CD4-positive, alpha-beta T cell treated with Interleukin-4 for 1 hour (primary cell): ENCODE measurements around the gene MOSMO.

Source experiments
- DNase-seq, 2 donors: peaks; one replicate each; pipeline ENCODE4 v3.0.0-alpha.2; 2020 to 2022

MOSMO gene

DNA sequence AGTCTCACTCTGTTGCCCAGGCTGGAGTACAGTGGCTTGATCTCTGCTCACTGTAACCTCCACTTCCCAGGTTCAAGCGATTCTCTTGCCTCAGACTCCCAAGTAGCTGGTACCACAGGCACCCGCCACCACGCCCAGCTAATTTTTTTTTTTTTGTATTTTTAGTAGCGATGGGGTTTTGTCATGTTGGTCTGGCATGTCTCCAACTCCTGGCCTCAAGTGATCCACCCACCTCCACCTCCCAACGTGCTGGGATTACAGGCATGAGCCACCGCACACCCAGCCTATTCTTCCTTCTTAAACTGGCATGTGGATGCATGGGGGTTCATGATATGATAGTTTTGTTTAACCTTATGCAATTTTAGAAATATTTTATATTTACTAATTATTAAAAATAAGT lies 45.1 kb downstream of the MOSMO start:
- DNase-seq = no peak

DNA sequence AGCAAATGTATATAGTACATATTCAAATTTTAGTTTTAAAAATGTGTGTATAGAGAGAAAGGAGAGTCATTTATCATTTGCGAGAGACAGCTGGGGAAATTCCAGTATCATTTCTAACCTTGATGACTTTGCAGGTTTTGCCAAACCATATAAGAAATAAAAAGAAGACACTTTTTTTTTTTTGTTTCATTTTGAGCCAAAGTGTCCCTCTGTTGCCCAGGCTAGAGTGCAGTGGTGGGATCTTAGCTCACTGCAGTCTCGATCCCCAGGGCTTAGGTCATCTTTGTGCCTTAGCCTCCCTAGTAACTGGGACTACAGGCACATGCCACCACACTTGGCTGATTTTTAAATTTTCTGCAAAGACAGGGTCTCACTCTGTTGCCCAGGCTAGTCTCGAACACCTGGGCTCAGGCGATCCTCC lies 46.0 kb downstream of the MOSMO start:
- DNase-seq = no peak

DNA sequence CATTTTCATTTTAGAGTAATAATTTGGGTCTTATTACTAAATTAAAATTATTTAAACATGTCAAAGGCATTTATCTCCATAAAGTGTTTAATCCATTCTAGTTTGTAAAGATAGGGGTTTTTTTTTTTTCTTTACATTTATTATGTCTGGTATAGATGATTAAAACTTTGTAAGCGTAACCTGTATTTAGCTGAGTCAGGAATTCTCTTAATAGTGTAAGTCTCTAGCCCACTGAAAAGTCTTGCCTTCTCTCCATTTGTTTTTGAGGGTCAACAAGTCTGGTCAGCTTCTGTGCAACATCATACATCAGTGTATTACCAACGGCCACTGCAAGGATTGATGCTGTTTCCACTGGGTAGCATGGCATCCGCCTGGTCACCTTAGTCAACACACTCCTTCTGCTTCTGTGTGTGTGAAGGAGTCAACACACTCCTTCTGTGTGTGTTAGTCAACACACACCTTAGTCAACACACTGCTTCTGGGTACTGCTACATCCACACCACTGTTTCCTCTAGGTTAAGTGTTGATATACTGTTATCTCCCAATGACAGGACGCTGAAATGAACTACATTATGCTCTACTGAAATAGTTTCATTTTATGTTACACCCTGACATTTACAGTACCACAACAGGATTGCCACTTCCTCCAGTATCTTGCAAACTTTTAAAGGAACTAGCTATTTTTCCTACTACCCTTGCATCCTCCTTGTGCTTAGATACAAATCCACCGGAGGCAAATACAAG lies 47.1 kb downstream of the MOSMO start:
- DNase-seq = no peak

DNA sequence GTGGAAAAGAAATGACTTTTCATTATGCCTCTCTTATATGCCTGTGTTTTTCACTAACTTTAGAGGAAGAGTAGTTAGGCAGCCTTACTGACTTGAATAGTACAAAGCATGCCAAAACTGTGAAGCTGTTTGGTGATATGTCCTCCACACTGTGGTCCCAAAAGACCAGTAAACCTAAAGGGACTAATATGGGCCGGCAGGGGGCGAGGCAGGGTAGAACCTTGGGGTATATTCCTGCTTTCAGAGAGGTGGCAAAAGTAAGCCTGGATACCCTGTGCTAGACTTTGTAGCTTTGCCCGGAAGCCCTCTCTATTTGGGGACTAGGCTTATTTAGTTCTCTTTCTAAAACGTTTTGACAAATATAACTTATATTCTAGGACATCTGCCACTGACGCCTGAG lies 48.0 kb downstream of the MOSMO start:
- DNase-seq = no peak

DNA sequence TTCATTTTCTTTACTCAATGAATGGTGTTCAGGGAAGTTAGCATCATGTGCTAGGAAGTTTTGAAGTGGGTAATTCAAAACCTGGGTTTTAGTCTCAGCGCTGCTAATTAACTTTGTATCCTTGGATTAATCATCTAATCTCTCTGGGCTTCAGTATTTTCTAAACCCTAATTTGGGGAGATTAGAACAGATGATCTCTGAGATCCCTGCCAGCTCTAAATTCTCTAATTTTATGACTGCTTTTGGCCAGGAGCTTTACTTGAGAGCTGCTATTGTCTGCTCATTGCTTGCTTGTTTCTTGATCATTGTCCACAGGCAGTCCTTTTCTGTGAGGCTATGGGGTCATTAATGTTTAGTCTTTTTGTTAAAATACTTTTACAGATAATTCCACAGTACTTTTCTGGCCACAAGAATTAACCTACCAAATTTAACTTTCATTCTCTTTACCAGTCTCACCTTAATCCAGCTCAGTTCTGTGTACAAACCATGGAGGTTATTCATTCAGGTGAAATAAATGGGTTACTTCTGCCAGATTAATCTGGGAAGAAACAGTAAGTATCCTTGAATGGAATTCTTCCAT lies 56.1 kb downstream of the MOSMO start:
- no peak for DNase-seq

DNA sequence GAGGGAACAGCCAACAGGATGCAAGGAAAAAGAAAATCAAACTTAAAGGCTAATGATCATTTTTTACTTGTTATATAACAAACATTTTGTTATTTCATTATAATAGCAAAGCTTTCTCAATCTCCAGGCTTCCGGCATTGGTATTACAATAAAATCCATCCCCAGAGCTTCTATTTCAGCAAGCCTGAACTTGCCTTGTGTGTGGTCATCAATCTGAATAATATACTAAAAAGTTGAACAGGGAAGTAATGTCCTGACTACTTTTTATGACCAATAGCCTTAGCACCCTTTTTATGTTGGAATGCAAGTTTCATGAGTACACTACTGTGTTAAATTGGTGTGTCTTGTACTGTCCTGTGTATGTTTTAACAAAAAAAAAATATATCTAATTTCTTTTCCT lies 57.3 kb downstream of the MOSMO start:
- no peak for DNase-seq

DNA sequence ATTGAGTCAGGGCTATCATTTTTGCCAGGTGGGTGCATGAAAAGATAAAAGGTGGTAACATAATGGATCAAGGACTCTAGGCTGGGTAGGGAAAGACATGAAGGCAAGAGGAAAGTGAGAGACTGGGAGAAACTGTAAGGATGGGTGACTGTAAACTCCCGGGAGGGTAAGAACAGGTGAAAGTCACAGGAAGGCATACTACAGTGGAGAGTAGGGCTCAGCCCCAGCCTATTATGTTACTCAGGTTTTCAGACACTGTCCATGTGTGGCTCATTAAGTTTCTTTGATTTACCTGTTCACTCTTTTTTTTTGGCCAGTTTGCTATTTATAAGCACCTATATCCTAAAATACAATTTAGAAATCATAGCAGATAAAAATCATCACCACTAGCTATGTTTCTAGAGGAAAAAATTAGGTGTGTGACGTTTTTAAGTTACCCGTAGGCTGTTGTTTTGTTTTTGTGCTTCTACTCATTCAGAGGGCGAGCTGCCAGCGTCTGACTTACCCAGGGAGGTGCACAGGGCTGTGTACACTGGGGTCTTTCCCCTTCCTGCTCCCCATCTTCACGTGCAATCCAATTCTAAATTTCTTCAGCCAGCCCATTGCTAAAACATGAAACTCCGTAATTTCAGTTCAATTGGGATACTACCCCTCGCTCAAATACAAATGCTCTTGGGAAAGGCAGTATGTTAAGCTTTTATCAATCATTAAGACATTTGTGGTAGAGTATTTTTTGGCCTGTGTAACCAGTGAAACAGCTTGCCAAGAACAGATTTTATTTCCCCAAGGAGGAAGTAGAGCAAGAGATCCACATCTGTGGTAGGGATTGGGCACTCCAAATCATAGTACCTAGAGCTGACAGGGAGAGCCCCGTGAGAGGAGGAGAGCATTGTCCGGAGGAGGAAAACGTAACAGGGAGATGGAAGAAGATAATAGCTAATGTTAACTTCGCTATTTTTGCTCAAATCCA lies 62.7 kb downstream of the MOSMO start:
- no peak for DNase-seq

DNA sequence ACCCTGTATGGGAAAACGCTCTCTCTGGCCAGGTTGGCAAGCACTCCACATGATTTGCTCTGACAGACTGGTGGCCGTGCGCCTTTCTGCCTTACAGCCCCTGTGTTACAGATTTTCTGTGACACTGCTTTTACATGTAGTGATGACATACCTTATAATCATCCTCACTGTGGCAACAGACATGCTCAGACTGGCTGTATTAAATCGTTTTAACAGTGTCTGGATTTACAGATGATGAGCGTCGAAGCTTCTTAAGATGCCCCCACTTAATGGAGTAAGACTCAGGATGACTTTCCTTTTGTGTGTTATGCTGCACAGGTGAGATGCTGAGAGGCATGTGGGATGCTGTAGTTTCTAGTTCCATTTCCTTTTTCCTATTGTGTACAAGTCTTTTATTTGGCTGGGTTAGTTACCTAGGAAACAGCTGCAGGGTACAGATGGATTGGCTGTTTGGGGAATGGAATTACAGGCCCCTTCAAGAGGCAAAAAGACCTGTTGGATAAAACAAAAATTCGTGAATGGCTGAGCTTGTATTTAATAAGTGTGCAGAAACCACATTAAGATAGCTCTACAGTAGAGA lies 63.5 kb downstream of the MOSMO start:
- DNase-seq = no peak

DNA sequence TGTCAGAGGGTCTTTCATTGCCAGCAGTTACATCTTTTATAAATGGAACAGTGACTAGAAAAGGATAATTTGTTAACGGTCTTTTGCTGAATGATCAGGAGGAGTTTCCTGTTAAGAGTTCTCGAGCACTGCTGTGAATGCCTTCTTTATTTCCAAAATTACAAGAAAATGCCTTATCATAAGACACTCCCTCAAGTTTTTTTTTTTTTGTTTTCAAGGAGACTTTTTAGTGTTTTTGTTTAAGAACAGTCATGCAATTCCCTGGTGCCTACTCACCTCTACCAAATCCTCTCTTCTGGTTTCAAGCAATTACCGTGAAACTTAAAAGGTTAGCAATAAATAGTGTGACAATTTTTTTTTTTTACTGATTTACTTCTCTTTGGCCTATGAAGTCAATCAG lies 65.4 kb downstream of the MOSMO start:
- DNase-seq = no peak

DNA sequence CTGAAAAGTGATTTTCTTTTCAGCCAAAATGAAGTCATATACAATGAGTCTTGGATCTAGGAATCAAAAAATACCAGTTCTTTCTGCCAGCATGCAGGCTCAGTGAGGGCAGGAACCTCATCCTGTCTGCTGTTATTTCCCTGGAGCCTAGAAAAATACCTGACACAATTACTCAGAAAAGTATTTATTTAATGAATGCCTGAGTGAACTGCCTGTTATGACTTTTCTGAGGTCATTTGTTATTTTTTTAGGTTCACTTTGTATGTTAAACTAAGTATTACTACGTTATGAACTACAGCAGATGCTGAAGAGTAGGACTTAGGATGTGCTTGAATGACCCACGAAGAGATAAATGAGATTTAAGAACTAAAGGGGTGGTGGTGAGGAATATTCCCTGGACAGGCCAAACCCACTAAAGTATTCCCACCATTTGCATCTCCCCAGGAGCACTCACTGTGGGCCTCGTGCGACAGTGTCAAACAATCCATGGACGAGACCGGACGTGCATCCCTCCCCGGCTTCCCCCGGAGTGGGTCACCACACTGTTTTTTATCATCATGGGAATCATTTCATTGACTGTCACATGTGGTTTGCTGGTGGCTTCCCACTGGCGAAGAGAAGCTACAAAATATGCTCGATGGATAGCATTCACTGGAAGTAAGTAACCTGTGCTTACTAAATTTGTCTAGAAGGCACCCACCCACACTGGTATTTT lies 67.3 kb downstream of the MOSMO start:
- no peak for DNase-seq

DNA sequence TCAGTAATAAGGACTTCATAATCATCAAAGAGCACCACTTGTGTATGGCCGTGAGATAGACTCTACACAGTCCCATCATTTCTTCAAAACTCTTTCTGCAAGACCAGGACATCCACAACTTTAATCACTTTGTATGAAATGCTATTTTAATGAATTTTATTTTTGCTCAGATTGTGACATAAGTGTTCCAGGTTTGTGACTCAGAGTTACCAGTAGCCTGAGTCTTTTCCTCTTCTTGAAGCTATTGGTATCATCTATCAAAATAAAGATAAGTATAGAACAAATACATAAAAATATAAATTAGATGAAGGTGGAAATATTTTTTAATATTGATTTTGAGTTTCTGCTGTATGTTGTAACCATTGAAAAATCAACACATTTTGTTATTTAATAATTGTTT lies 67.9 kb downstream of the MOSMO start:
- no peak for DNase-seq

DNA sequence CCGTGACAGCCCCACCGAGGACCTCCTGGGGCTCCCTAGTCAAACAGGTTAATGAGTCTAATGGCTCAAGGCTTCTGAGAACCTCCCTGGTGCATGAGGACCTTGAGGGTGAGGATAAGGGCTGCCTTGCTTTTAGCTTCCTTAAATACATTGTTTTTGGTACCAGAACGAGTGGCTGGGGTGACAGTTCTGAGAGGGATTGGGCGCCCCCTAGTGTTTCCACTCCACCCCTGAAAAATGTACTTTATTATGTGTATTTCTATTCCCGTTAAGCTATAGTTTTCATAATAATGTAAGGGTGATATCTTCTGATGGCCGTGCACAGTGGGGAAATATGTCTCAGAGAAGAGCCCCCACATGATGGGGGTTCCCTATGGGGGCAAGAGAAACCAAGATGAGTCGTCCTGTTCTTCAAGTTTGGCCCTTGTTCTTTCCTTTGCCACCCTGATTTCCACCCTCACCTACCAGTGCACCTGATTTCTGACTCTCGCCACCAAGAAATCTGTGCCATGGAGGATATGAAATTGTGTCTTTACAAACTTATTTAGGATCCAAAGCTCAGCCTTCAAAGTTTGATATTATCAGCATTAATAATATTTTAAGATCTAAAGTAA lies 69.9 kb downstream of the MOSMO start:
- peak; percentile 71 to 76 for DNase-seq

DNA sequence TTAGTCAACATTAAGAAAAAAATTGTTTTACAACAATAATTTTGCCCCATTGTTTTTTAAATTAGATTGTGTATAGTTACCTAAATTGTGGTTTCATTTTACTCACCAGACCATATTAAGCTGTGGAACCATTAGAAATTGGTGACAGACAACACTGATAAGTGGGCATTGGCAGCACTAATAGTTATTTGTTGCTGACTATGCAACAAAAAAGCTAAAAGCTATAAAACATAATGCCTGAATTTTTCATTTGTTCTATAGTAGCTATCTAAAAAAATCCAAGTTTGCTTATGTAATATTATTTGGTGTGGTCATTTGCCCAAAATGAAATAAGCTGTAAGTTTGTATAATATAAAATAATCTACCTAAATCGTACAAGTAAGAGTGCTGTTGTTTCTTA lies 70.7 kb downstream of the MOSMO start:
- DNase-seq = no peak

DNA sequence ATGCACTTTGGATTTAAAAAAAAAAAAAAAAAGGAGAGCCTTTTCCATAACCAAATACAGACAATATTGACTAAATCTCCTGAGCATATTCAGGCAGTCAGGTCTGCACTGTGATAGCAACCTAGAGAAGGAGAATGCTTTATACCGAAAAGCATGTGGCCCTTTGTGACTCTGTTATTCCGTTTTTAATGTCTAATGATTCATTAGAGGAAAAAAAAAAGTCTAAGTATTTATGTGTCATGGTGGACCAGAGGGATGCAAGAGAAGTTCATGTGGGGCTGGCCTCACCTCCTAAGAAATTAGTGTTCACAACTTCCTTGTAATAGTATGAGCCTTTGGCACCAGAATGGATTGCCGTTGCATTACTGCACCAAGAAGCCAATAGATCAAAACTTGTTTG lies 73.1 kb downstream of the MOSMO start:
- DNase-seq = no peak

DNA sequence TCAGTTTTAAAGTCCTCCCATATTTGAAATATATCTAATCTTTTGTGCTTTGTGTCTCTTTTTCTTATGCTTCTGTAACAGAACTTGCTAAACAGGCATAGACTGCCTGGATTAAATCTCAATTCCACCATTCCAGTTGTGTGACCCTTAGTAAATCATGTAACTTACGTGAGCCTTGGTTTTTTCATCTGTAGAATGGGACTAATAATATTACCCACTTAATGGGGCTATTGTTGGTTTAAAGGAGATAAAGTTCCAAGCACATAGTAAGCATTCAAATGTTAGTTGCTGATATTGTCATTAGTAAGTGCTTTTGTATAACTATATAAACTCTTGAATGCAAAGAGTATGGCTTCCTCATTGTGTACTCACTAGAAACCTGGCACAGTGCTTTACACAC lies 78.5 kb downstream of the MOSMO start:
- DNase-seq = no peak

DNA sequence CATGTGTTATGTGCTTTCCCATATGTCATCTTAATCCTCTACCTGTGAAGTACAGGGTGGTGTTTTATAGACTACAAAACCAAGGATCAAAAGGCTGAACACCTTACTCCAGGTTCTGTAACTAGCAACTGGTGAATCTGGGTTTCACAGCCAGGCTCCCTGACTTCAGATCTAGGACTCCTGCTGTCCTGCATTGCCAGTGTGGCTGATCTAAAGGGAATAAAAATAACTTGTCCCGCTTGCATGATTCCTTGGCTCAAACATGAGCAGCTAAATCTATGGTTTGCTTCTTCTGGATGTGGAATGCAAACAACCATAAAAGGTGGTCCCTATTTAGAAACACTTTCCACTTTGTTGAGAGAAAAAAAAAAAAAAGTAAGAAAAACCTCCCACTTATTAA lies 80.7 kb downstream of the MOSMO start:
- DNase-seq = no peak

DNA sequence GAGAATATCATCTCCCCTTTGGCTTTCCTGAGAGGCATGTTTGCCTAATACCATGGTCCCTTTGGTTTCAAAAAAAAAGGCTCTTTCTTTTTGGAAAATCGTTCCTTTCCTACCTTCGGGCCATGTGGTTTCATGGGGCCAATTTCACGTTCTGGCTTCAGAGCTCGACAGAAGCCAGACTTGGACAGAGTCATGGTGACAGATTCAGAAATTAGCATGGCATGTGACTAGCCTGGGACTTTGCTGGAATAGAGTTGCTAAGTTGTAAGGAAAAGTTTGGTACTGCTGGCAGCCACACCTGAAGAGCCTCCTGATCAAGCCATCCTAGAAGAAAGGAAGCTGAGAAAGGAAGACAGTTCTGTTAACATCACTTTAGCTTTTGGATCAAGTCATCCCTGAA lies 82.0 kb downstream of the MOSMO start:
- DNase-seq = no peak

DNA sequence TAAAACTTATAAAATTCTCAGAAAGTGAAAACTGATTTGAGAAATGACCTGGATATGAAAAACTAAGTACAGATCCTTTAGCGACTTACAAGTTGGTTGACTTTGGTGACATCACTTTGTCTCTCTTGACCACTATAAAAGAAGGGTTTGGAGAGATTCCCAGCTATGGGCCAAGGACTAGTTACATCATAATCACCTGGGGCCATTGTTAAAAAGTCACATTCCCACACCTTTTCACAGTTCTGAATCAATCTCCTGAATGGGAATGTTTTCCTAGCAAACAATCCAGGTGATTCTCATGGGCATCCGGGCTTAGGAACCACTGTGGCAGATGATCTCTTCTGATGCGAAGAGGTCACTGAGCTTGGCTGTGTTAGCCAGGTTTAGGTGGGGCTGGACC lies 83.8 kb downstream of the MOSMO start:
- no peak for DNase-seq

DNA sequence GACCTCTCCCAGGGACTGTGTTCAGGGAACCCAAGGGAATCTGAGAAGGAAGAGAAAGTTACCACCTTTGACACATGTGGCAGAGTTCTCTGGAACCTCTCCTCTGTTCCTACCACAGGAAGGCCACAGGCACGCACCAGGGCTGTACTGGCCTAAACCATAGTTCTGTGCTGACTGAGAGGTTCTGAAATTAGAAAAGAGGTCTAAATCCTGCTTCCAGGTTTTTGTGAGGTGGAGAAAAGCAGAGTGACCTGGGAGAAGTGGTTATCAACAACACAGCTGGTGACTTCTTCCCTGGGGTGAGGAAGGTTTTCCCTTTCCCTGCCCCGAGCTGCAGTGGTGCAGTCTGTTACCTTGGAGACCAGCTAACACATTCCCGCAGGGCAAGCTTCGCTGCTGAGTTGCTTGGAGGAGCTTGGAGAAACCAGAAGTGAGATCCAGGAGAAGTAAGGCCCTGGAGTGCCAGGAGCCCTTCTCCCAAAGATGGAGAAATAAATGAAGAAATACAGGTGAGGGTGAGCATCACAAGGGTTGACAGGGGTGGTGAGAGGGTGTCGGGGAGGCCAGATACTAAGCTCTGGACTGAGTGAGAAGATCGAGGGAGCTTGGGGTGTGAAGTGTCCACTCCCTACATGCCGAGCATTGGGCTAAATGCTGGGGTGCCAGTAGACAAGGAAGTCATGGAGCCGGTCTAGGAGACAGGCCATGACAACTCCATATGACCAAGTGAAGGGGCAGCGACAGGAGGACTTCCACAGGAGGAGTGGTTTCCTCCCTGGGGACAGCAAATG lies 84.4 kb downstream of the MOSMO start, which contains the start of gene VWA3A:
VWA3A (plus strand) TSS at position 399 of the 791 bp plus-strand sequence; CDS start at position 496, 97 bp downstream.
- no peak for DNase-seq

DNA sequence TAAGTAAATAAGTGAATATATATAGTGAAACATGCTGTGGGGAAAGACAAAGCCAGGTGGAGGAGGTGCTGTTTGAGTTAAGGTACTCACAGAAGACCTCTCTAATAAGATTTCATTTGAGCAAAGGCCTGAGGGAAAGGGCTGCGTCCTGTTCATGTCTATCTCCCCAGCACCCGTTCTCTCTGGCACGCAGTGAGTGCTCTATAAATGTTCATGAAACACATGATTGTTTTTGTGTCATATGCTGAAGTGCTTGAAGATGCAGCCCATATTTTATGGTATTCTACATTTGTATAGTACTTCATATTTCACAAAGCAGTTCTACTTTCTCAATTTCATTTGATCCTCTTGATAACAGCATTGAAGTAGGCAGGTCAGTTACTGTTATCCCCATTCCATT lies 85.4 kb downstream of the MOSMO start:
- DNase-seq = no peak

DNA sequence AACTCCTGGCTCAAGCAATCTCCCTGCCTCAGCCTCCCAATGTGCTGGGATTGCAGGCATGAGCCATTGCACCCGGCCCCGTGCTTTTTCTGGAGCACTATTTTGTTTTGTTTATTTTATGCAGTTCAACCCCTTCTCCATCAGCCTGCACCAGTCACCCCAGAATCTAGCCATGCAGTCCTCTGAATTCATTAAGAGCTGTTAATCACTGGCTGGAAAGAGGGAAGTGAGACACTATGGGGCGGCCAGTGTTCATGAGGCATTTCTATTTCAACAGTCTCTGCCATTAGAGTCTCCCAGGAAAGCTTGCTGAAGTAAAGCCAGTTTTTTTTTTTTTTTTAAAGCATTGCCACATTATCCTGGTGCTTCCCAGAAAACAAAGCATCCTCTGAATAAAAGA lies 86.1 kb downstream of the MOSMO start:
- no peak for DNase-seq
